ENCODE results near the gene ALPL.

DNA sequence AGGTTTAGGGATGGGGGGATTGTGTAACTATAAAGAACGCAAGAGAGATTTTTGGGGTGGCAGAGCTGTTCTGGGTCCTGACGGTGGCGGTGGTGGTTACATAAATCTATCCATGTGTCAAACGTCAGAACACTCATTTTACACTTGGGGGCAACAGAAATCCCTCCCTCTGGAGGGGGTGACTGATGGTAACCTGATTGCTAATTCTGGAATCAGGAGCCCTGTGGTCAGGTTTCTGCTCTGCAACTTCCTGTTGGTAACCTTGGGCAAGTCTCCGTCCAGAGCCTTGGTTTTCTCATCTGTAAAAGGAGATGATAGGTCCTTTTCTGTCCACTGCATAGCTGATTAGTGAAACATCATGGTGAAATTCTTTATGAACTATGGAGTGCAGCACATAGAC, 40.9 kb downstream of the ALPL start:
- TF ChIP-seq, protein P1, sequence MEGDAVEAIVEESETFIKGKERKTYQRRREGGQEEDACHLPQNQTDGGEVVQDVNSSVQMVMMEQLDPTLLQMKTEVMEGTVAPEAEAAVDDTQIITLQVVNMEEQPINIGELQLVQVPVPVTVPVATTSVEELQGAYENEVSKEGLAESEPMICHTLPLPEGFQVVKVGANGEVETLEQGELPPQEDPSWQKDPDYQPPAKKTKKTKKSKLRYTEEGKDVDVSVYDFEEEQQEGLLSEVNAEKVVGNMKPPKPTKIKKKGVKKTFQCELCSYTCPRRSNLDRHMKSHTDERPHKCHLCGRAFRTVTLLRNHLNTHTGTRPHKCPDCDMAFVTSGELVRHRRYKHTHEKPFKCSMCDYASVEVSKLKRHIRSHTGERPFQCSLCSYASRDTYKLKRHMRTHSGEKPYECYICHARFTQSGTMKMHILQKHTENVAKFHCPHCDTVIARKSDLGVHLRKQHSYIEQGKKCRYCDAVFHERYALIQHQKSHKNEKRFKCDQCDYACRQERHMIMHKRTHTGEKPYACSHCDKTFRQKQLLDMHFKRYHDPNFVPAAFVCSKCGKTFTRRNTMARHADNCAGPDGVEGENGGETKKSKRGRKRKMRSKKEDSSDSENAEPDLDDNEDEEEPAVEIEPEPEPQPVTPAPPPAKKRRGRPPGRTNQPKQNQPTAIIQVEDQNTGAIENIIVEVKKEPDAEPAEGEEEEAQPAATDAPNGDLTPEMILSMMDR (IDR thresholded peaks at IDR 0.05), result no peak
- TF ChIP-seq POLR2A (IDR thresholded peaks at IDR 0.05), result no peak
- TF ChIP-seq POLR2AphosphoS5 (IDR thresholded peaks at IDR 0.05; ENCODE audit: insufficient read depth in 1 of 2, low read depth in 1 of 2), result no peak
